Left forelimb (tissue), 1 donor: ENCODE data around the gene MCC.
"Not testable (repeated sequence)": the region's sequence is repeated elsewhere in the genome, so short reads cannot be mapped to it uniquely, and the experiment has no call there.

Experiments used
- DNase-seq: peaks from one replicate; pipeline ENCODE4 v3.0.0-alpha.2; 2018; ENCODE audit warnings: low spot score

MCC gene

DNA sequence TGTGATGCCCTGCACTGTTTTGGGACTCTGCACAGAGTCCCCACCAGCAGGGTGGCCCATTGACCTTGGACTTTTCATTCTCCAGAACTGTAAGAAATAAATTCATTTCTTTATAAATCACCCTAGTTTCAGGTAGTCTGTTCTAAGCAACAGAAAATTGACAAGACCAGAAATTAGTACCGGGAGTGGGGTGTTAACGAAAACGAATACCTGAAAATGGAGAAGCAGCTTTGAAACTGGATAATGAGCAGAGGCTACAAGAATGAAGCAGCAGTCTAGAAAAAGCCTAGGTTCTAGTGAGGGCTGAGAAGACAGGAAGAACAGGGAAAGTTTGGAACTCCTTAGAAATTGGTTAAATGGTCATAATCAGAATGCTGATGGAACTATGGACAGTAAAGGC, 2.1 kb upstream of the MCC start:
- no peak for DNase-seq

DNA sequence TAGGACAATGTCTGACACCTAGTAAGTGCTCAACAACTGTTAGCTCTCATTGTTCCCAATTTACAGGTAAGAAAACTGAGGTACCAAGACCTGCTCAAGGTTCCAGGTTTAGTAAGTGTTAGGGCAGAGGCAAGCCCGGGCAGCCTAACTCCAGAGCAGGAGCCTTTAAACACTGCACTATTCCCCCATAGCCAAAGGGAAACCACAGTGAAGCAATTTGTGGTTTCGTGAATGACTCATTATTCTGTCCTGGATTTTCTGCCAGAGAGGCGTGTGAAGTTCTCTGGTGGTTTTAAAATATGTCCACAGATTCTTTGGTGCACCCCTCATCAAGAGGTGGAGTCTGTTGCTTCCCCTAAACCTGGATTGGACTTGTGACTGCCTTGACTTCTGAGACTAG, 1.0 kb upstream of the MCC start:
- no peak for DNase-seq

DNA sequence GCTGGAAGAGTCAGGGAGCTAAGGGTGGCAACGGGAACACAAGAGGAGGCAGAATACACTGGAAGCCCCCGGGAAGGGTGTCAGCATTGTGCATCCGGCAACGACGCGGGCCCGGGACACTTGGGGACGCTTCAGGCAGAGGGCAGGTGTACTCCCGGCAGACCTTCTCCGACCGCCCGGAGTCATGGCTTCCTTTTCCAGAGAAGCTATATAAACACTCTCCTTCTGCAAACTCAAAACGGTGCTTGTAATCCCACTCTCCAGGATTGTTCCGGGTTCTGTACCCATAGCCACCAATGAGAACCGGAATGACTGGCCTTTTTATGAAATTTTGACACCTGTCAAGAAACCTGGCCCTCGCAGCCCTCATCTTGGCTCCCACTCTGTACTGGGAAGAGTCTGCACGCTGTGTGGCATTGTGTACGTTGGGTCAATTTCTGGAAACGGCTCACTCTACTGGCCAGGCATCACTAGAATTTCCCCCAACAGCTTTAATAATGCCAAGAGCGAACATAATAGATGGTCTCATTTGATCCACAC, 462 bp upstream of the MCC start:
- no peak for DNase-seq

DNA sequence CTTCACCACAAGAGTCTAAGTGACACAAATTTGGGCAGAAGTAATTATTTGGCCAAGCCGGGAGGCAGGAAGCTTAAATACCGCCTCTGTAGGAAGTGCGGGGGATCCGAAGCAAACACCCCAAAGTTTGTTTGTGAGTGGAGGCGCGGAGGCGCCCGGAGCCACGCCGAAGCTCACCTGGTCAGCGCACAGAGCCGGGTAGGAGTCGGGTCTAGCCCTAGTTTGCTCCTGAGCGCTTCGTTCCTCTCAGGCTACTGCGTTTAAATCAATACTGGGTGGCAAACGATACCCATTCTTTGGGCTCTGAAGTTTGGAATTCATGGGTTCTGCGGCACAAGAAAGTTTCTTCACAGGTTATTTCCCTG, 855 bp downstream of the MCC start:
- no peak for DNase-seq

DNA sequence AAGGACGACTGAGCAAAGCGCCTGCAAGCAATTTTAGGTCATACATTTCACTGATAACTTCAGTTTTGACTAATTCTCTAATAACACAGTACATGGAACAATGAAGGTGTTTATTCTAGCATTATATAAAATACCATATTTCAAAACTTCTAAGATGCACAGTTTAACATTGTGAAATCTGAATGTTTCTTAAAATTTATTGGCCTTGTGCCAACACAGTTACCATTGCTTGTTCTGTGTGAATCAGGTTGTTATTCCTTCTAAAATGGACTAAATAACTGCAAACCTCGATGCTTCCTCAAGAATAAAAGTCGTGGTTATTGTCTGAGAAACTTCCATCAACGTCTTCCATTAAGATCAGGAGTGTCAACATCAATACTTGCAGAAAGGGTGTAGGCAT, 8.0 kb downstream of the MCC start:
- DNase-seq, result no peak

DNA sequence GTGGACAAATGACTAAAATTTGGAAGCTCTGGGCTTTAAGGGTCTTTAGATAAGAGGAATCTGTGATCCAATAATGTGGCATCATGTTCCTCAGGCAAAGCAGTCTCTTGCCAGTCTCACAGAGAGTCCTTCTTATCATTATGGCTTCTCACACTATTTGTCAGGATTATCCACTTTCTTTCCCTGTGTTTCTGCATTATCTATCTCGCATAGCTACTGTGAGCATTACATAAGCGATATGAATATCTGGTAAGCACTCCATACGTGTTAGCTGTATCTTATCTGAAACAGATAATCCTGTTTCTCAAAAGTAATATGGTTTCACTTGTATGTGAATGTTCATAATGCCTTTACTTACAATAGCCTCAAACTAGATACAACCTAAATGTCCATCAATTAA, 9.6 kb downstream of the MCC start:
- DNase-seq, result no peak

DNA sequence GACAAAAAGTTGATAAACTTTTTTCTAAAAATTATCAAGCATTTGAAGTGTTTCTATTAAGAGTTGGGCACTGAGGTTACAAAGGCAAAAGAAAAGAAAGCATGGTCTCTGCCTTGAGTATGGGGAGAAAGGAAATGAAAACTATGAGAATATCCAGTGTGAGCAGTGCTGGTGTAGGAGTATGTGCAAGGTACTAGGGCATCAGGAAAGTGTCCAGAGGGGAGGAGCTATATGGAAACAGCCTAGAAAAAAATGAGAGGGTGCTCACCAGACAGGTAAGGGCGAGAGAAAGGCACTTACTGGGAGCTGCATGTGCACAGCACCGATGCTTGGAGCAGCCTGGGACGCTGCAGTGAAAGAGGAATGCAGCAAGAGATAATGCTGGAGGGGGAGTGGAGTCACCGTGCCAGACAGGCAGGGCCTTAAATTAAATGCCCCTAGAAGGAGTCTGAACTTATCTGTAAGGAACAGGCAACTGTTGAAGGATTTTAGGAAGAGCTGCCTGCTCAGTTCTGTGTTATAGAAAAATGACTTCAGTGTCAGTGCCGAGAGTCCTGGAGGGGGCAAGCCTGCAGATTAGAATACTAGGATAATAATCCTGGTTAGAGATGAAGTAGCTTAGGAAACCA, 14.0 kb downstream of the MCC start:
- DNase-seq, result no peak

DNA sequence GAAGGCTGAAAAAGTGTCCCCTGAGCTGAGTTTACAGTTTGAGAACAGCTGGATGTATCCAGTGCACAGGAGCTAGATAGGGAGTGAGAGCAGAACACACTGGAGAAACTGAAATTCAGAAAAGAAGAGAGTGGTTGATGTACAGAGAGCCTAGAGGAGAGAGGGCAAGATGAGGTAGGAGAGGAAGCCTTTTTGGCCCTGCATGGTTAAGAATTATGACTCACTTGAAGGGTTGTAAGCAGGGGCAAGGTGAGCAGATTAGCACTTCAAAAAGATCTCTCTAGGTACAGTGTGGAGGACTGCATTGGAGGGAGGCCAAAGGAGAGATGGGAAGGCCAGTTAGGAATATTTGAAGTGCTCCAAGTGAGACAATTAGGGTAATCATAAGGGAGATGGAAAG, 25.2 kb downstream of the MCC start:
- no peak for DNase-seq

DNA sequence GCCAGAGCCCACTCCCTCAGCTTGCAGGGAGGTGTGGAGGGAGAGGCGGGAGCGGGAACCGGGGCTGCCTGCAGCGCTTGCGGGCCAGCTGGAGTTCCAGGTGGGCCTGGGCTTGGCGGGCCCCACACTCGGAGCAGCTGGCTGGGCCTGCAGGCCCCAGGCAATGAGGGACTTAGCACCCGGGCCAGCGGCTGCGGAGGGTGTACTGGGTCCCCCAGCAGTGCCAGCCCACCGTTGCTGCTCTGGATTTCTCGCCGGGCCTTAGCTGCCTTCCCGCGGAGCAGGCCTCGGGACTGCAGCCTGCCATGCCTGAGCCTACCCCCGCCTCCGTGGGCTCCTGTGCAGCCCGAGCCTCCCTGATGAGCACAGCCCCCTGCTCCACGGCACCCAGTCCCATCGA, 31.1 kb downstream of the MCC start:
- not testable (repeated sequence) for DNase-seq

DNA sequence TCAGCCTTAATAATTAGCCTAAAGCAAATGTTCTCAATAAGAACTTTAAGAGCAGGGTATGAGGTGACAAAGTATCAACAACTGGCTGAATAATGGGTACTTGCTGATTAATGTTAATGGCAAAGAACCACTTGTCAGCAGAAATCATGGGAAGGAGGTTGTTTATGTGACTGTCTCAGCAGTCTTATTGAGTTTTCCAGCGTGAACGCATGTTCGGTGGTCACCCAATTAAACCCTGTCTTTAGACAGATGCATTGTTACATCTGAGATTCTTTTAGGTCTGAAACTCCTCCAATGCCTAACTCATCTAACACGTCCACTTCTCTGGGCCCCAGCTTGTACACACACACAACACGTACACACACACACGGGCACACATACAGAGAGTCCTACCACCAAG, 35.3 kb downstream of the MCC start:
- no peak for DNase-seq

DNA sequence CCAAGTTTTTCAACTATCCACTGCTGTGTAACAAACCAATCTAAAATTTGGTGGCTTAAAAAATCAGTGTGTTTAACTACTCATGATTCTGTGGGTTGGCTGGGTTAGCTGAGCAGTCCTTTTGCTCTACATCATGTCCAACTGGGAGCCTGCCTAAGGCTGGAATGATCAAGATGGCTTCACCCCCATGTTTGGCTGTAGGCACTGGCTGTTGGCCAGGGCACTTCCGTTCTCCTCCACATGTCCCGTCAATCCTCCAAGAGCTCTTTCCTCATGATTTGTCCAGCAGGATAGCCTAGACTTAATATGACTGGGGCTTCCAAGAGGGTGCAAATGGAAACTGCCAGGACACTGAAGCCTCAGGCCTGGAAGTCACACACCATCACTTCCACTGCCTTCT, 36.5 kb downstream of the MCC start:
- no peak for DNase-seq

DNA sequence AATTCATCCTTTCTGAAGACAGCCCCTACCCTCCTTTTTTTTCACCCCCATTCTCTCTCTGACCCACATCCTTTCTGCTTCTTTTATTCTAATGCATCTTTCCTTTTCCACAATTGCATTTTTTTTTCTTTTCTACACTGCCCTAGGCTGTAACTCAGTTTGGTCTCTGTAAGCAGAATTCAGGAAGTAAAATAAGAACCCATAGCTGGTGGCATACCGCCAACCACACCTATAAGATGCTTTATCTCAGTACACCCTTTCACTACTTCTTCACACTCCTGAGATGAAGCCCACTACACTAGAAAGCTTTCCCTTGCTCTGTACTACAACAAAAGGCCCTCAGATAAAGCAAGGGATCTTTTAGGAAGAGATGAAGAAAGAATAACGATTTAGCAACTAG, 37.3 kb downstream of the MCC start:
- no peak for DNase-seq

DNA sequence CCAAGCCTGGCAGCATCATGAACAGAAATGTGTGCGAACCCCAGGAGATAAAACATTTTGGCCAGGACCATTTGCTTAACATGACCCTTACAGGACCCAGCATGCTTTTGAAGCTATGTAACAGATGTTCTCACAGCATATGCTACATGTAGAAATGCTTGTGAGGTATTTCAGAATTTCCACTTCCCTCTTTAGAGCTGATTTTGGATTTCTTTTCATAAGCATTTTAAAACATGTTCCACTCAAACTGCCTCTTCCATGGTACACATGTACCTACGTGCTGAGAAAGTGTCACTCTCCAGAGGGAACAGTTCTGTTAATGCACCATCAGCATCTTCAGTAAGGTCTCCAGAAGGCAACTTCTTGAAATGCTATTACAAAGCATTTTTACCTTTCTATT, 37.8 kb downstream of the MCC start:
- DNase-seq, result no peak

DNA sequence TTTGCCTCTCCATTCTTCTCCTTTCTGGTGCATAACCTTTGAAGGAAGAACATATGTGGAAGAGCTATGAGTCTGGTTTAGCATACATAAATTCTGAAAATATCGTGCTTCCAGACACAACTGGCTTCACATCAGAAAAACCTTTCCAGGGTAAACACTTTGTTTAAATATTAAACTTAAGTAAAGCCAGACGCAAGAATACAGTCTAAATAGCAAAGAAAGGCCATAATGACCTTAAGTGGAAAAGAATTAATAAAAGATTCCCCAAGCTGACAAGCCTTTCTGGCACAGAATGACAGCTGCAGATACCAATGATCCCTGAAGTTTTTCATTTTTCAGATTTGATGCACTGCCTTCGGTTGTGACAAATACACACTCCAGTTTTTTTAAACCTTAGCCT, 40.0 kb downstream of the MCC start:
- DNase-seq, result no peak

DNA sequence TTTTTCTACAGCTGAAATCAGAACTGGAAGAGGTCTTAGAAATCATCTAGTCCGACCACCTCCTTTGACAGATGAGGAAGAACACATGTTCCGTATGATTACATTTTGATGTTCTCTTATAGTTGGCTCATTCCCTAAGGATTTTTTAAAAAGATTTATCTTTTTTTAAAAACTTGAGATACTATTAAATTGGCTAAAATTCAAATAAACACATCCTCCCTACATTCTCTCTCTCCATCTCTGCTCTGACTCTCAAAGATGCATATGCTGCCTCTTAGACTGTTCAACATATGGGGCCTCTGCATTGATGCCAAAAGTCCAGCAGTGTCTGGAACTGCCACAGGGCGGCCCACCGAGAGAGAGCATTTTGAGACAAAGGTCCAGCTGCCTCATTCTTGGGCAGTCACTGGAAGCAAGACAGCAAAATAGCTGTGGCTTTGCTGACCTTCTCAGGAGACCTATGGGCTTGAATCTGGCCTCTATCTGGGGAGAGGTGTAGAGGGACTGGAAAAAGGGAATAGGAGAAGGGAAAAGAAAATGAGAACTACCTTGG, 40.7 kb downstream of the MCC start:
- DNase-seq, result no peak

DNA sequence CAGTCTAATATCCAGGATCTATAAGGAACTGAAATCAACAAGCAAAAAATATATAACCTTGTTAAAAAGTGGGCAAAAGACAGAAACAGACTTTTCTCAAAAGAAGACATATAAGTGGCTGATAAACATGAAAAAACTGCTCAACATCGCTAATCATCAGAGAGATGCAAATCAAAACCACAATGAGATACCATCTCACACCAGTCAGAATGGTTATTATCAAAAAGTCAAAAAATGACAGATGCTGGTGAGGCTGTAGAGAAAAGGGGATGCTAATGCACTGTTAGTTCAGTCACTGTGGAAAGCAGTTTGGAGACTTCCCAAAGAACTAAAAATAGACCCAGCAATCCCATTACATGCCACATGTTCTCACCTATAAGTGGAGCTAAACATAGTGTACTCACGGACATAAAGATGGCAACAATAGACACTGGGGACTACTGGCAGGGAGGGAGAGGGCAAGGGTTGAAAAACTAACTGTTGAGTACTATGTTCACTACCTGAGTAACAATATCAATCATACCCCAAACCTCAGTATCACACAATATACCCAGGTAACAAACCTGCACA, 41.8 kb downstream of the MCC start:
- DNase-seq, result no peak

DNA sequence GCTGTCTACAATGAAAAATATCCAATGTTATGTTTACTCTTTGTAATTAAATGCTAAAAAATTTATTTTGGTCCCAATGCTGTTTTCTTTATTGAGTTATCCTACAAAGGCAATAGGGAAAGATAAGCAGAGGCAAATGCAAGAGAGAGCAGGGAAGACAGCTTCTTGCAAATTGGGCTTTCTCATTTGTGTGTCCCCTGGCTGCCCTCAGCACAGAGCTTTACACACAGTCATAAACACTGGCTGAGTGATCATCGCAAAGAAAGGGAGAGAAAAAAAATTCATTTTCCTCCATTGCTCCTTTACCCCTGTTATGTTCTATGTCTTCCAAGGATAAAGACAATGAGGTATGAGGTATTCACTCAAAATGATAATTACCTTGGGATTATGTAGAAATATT, 51.1 kb downstream of the MCC start:
- DNase-seq, result no peak

DNA sequence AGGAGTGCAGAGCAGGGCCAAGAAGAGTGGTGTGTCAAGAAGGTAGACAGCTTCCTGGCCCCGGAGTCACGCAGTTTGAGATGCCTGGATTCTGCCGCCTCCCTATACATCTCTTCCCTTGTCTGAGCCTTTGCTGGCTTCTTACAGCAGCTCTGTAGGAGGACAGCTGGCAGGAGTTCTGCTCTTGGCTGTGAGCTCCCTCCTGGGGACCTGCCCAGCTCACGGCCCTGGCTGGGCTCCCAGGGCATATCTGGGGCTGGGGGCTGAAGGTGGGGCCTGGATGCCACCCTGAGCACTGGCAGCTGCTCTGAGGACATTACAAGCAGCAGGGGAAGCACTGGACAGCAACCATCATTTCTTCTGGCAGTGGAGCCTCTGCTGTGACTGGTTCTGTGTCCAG, 52.7 kb downstream of the MCC start:
- no peak for DNase-seq

DNA sequence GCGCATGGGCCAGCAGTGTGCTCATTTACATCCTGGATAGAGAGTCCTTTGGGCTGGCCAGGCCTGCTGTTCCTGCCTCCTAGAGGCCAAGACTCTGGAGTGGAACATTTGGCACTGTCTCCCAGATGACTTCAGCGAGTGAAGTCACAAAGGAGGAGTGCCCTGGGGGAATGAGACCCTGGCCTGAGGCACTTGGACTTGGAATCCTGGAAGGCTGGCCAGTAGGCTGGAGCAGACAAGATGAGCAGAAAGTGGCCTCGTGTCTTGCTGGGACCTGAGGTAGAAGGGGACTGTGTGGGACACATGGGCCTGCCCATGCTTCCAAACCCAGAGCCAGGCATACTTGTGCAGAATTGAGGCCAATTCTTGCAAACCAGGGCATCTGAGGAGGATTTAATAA, 53.4 kb downstream of the MCC start, which contains the start of gene TSSK1B:
TSSK1B (minus strand) TSS at position 101 of the 400 bp plus-strand sequence. CDS start 150 bp downstream, outside the sequence.
- DNase-seq, result no peak

DNA sequence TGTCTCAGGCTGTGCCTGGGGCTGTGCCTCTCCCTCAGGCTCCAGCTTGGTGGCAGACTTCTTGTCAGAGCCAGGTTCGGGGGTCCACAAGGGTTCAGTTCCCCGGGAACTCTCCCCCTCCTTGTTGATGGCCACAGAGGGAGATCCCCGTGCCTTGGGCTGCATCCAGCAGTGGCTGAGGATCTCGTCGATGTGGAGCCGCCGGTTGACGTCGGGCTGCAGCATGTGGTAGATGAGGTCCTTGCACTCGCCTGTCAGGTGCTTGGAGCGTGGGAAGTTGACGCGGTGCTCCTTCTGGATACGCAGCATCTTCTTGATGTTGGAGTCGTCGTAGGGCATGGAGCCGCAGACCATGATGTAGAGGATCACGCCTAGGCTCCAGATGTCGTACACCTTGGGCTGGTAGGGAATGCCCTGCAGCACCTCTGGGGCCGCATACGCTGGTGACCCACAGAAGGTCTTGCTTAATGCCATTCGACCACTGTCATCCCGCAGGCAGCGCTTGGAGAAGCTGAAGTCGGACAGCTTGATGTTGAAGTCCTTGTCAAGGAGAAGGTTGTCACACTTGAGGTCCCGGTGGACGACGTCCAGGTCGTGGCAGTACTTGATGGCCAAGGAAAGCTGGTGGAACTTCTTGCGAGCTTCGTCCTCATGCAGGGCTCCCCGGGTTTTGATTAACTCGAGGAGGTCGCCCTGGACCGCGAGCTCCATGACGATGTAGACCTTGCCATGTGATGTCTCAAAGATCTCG, 54.2 kb downstream of the MCC start:
- DNase-seq, result no peak

DNA sequence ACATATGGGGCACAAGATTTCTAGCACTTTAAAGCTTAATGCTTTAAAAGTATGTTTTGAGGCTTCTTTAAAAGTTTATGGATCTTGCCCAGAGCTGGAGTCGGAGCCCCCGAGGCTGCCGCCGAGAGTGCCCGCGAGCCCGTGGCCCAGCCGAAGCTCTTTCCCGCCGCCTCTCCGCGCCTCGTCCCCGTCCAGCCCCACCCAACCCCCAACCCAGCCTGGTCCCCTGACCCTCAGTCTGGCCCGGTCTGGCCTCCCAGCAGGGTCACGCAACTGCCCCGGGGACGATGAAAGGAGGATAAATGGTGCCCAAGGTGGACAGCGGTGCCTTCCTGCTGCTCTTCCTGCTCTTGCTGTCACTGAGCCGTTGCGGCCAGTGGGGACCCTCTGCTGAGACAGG, 55.2 kb downstream of the MCC start:
- DNase-seq, result no peak

DNA sequence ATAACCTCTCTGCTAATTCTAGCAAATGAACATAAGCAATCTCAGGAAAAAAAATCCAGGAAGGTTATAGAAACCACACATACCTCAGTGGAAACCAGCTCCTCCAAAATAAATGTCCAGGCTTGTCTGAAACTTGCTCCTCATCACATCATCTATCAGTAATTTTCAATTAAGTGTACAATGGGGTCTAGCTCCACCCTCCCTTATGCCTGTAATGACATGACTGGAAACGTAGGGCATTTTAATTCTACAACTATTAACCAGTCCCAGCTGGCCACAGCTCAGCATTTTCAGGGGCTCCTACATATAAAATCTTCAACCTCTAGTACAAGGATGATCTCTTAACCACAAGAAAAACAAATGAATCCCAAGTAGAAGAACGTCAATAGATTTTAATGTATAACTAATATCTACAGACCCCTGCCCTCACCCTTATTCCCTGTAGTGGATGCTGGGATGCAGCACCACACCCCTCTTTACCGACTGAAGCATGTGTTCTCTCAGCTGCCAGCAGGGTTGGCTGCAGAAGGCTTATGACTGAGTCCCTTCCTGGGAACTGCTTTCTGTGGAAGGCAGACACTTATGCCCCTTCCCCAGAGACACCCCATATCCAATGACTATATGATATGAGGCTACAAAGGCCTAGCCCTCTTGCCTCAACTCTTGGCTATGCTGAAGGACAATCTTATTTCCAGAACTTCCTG, 60.2 kb downstream of the MCC start:
- no peak for DNase-seq

DNA sequence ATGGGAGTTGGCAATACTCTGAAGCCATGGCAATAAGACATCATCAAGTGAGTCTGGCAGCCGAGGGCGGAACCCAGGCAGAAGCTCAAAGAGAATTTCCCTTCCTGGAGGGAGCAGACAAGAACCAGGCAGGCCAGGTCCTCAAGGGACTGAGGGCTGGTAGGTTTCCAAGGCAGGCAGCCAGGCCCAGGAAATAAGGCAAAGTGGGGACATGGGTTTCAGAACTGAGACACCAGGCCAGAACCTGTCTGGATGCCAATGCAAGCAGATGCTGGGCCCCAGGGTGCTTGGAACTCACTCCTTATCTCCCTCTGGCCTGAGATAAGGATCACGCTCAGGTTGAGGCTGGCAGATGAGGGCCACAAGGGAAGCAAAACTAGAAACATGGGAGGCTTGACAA, 62.3 kb downstream of the MCC start:
- DNase-seq, result no peak
